ENCODE measurements around the gene ZNRF4.
"Not testable (repeated sequence)": the region's sequence is repeated elsewhere in the genome, so short reads cannot be mapped to it uniquely, and the experiment has no call there.

ZNRF4 gene

GRCh38 chr19:5477451-5478215 lies 22.4 kb downstream of the ZNRF4 start:
- no peak for DNase-seq

- no peak for DNase-seq
These were observed 23.2 kb downstream of the ZNRF4 start for GRCh38 chr19:5478241-5478924.

- no peak for DNase-seq
These were observed 23.8 kb downstream of the ZNRF4 start for GRCh38 chr19:5478925-5479588.

- no peak for DNase-seq
These were observed 24.7 kb downstream of the ZNRF4 start for GRCh38 chr19:5479958-5480357.

GRCh38 chr19:5480427-5480836 lies 25.2 kb downstream of the ZNRF4 start:
- DNase-seq, result peak; percentile 17

GRCh38 chr19:5481957-5482356 lies 26.7 kb downstream of the ZNRF4 start:
- DNase-seq, result no peak

- DNase-seq, result no peak
These were observed 29.4 kb downstream of the ZNRF4 start for GRCh38 chr19:5484398-5485285.

GRCh38 chr19:5485286-5485636 lies 30.0 kb downstream of the ZNRF4 start:
- no peak for DNase-seq

- not testable (repeated sequence) for DNase-seq
These were observed 30.4 kb downstream of the ZNRF4 start for GRCh38 chr19:5485658-5486057.

- DNase-seq, result no peak
These were observed 32.0 kb downstream of the ZNRF4 start for GRCh38 chr19:5487222-5487621.

GRCh38 chr19:5489551-5489950 lies 34.3 kb downstream of the ZNRF4 start:
- no peak for DNase-seq

GRCh38 chr19:5491565-5491964 lies 36.3 kb downstream of the ZNRF4 start:
- no peak for DNase-seq

GRCh38 chr19:5492281-5492634 lies 37.0 kb downstream of the ZNRF4 start:
- DNase-seq, result no peak

GRCh38 chr19:5492635-5493409 lies 37.6 kb downstream of the ZNRF4 start:
- no peak for DNase-seq

GRCh38 chr19:5494773-5495172 lies 39.6 kb downstream of the ZNRF4 start:
- DNase-seq, result no peak

- DNase-seq, result no peak
These were observed 40.6 kb downstream of the ZNRF4 start for GRCh38 chr19:5495792-5496191.

GRCh38 chr19:5497297-5497696 lies 42.1 kb downstream of the ZNRF4 start:
- DNase-seq, result no peak

GRCh38 chr19:5498830-5499550 lies 43.8 kb downstream of the ZNRF4 start:
- DNase-seq, result no peak

- DNase-seq, result no peak
These were observed 46.7 kb downstream of the ZNRF4 start for GRCh38 chr19:5501907-5502306.

- no peak for DNase-seq
These were observed 48.4 kb downstream of the ZNRF4 start for GRCh38 chr19:5503598-5503997.

GRCh38 chr19:5504114-5504513 lies 48.9 kb downstream of the ZNRF4 start:
- no peak for DNase-seq
